ENCODE measurements around the gene POLR2C.
"Not testable (repeated sequence)": the region's sequence is repeated elsewhere in the genome, so short reads cannot be mapped to it uniquely, and the experiment has no call there.

The POLR2C gene

GRCh38 chr16:57479976-57480753 is 17.7 kb downstream of the POLR2C start:
- no peak for DNase-seq

- no peak for DNase-seq
These were observed 18.3 kb downstream of the POLR2C start for GRCh38 chr16:57480754-57481230.

- no peak for DNase-seq
These were observed 18.9 kb downstream of the POLR2C start for GRCh38 chr16:57481421-57481820.

GRCh38 chr16:57482845-57483545 is 20.5 kb downstream of the POLR2C start:
- no peak for DNase-seq

- DNase-seq: no peak
These were observed 21.4 kb downstream of the POLR2C start for GRCh38 chr16:57483725-57484514.

- no peak for DNase-seq
These were observed 22.1 kb downstream of the POLR2C start for GRCh38 chr16:57484515-57485005.

- no peak for DNase-seq
These were observed 22.8 kb downstream of the POLR2C start for GRCh38 chr16:57485091-57485915.

GRCh38 chr16:57485916-57486857 is 23.7 kb downstream of the POLR2C start, which contains the start of gene DOK4:
Gene DOK4, minus strand, starts transcription at chr16:57486493. Its CDS starts 6,986 bp downstream, at chr16:57479507.
- peak; percentile 71 for DNase-seq

- no peak for DNase-seq
These were observed 24.7 kb downstream of the POLR2C start for GRCh38 chr16:57486858-57487834.

GRCh38 chr16:57489229-57489628 is 26.8 kb downstream of the POLR2C start:
- DNase-seq: no peak

- no peak for DNase-seq
These were observed 31.3 kb downstream of the POLR2C start for GRCh38 chr16:57493767-57494166.

GRCh38 chr16:57497121-57497520 is 34.6 kb downstream of the POLR2C start:
- no peak for DNase-seq

- no peak for DNase-seq
These were observed 35.6 kb downstream of the POLR2C start for GRCh38 chr16:57498031-57498430.

- not testable (repeated sequence) for DNase-seq
These were observed 37.5 kb downstream of the POLR2C start for GRCh38 chr16:57499941-57500340.

GRCh38 chr16:57500578-57501111 is 38.2 kb downstream of the POLR2C start:
- no peak for DNase-seq

- no peak for DNase-seq
These were observed 39.0 kb downstream of the POLR2C start for GRCh38 chr16:57501492-57501891.

- DNase-seq: peak; percentile 27
These were observed 39.7 kb downstream of the POLR2C start for GRCh38 chr16:57502048-57502775.

GRCh38 chr16:57503366-57503765 is 40.9 kb downstream of the POLR2C start:
- peak; percentile 81 for DNase-seq

- no peak for DNase-seq
These were observed 41.5 kb downstream of the POLR2C start for GRCh38 chr16:57504001-57504400.
